A549 treated with RU486 at 1 μM for 4 hours (cell line): ENCODE results near the gene CHPF2. TPM values are rescaled to one million over a fixed set of nuclear protein-coding genes. Genes with fewer than 3 reads are reported as not detected.

Experiments
- total RNA-seq: library from RNA; stranded (reverse); fragments of 200-300 nt; extraction: Qiagen RNA extraction; gene quantifications from 5 replicates; pipeline ENCODE4 v1.2.3, GENCODE V29; 2022; ENCODE audit warnings: low read depth

CHPF2 gene, protein sequence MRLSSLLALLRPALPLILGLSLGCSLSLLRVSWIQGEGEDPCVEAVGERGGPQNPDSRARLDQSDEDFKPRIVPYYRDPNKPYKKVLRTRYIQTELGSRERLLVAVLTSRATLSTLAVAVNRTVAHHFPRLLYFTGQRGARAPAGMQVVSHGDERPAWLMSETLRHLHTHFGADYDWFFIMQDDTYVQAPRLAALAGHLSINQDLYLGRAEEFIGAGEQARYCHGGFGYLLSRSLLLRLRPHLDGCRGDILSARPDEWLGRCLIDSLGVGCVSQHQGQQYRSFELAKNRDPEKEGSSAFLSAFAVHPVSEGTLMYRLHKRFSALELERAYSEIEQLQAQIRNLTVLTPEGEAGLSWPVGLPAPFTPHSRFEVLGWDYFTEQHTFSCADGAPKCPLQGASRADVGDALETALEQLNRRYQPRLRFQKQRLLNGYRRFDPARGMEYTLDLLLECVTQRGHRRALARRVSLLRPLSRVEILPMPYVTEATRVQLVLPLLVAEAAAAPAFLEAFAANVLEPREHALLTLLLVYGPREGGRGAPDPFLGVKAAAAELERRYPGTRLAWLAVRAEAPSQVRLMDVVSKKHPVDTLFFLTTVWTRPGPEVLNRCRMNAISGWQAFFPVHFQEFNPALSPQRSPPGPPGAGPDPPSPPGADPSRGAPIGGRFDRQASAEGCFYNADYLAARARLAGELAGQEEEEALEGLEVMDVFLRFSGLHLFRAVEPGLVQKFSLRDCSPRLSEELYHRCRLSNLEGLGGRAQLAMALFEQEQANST
- total RNA-seq = 35.6 to 52.0 TPM (median 45.6 TPM) in 5 replicates

DNA sequence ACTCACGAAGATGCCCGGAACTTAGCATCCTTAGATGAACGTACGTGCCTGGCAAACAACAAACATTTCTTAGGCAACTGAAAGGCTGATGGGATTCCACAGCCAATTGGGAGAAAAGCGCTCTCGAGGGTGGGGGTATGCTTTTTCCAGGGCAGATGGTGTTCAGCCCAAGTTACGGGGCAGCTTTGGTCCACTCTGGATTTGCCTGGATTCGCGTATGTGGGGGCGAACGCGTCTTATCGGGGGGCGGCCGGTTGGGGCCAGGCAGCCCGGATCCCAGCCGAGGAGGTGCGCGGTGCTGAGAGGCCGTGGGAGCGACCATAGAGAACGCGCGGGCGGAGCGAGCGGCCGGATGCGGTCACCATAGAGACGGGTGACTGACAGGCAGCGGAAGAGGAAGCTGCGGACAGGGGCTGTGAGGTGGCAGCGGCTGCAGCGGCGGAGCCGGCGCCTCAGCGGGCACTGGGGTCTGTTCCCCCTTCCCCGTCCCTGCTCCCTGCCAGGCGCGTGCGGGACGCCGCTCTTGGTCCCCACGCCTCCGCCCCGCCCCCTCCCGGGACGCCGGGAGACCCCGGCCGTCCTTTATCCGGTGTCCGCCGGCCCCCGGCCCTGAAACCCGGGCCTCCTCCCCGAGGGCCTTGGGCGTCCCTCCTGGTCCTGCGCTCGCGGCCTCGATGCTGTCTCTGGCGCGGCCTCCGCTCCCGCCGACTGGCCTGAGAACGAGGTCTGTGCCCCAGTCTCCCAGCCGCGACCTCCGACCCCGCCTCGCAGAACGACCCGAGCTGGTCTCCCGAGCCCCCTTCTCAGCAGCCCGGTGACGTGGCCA lies at the start of gene CHPF2:
Gene CHPF2 (plus strand): TSS at position 393 of the 826 bp plus-strand sequence. CDS start 1,529 bp downstream, outside the sequence.

DNA sequence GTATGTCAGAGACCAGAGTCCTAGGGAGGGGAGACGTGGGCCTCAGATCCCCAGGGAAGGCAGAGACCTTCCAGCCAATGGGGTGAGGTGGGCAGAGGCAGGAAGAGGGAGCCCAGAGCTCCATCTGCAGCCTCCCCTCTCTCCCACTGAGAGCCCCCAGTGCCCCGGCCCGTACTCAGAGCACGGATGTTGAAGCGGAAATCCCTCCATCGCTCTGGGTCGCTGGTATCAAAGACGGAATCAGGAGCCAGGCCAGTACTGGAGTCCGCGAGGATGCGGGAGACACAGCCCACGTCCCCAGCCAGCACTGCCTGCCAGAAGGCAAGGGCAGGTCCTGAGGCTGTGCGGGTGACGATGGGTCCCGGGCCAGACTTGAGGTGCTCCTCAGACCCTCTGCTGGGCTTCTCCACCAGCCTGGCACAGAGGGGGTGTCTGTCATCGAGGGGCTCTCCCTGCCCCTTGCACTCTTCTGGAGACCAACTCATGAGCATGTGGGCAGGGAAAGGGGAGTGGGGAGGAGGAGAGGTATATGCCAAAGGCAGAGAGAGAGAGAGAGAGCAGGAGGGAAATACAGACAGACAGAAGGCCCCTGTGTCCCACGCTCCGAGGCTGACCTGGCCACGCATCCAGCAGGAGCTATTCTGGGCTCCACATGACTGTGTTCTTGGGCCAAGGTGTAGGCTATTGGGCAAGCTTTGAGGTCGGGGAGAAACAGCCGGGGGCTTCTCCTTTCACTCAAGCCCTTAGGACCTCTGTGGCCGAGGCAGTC lies 45.5 kb upstream of the CHPF2 start, which contains the start of gene ASB10:
Gene ASB10 (minus strand): TSS at position 611 of the 769 bp plus-strand sequence. CDS start 120 bp downstream, at position 491.

DNA sequence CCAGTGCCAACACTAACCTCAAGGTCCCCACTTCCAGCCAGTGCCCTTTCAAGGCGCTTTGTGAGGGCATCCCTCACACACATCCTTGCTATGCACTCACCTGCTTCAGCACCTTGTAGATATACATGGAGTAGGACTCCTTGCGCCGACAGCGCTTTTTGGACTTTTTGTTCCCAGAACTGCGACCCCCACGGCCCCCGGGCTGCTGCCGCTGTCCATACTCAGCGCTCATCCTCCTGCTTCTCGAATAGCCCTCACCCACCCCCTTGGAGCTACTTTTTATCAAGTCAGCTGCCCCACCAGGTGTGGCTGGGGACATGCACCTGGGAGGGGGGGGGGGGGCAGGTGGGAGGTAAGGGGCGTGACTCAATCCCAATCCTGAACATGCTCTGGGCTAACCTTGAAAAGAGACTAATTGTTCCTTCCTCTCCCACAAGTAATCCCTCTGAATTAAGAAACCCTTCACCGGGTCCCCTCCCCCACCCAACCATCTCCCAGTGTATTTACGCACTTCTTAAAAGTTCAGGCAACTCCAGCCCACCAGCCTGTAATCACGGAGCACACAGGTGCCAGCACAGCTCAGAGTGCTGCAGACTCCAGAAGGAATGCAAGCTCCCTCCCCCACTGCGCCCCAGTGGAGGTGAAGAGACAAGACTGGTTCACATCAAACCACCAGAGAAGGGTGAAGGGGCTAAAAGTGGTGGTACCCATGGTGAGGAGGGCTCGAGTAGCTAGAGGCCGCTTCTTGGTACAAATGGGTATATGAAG lies 22.0 kb upstream of the CHPF2 start, which contains the start of gene H2BK1:
Gene H2BK1 (minus strand): TSS at position 402 of the 768 bp plus-strand sequence. CDS start 170 bp downstream, at position 232.

DNA sequence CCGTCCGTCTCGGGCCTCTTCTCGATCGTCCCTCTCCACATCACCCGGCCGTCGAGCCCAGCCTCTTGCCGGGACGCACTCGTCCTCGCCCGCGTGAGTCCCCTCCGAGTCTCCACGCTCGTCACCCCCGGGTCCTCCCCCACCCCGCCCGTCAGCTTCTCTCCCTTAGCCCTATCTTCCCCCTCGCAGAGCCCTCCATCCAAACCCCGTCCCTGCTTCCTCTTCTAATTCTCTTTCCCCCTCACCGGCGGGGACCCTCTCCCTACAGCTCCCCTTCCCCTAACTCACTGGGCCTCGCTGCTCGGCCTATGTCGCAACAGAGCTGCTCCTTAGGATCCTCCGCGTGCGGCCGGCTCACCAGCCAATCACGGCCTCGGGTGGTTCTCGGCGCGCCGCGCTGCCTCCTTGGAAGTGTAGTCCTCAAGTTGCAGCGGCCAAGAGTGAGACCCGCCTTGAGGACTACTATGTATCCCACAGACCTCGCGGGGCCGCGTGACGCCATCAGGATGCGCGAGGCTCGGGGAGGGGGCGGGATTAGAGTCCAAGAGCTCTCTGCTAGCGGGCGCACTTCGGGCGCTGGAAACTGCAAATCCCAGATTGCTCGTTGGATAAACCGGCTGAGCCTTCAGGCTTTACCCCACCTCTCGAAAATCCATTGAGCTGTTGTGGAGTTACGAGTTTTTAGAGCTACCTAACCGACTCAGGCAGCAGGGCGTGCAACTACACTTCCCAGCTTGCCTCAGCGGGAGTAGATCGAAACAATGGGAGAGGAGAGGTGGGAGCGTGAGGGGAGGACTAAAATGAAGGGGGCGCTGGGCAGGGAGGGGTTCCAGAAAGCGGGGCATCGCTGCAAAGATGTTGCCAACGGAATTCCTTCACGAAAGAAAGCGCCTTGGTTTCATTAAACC lies 5.2 kb upstream of the CHPF2 start, which contains the start of gene ABCF2:
Gene ABCF2 (minus strand): TSS at position 331 of the 908 bp plus-strand sequence. CDS start 747 bp downstream, outside the sequence.

DNA sequence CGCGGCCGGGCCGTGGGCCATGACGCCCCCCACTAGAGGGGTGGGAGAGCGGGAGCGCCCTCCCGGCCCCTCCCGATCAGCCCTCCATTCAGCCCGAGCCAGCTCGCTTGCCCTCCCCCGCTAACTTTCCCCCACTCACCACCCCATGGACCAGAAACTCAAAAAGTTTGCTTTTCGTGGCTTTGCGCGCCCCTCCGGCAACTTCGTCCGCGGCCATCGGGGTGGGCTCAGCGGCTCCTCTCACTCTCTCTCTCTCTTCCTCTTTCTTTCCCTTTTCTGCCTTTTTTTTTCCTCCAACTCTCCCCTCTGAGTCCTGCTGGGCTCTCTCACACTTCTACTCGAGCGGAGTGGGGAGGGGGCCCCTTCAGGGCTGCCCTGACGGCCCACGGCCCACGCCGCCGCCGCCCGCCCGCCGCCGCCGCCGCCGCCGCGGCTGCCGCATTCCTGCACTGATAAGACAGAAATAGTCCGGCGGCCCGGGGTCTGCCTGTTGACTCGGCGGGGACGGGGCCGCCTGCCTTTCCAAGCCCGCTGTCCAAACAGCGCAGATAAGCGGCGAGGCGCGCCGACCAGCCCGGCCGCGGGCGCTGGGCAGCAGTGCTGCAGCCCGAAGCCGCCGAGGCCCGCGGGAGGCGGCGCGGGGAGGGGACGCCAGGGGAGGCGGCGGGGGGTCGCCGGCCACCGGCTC lies 16.2 kb downstream of the CHPF2 start, which contains the start of gene SMARCD3:
Gene SMARCD3 (minus strand): TSS at position 349 of the 688 bp plus-strand sequence. CDS start 132 bp downstream, at position 217.

Other genes with a start within 250 kb of the CHPF2 start
- 0.15 to 0.55 TPM (median 0.49 TPM) in 5 replicates for gene NOS3, start 241.5 kb upstream of the CHPF2 start, total RNA-seq
- 0.62 to 1.1 TPM (median 0.87 TPM) in 5 replicates for gene ATG9B, start 208.0 kb upstream of the CHPF2 start, total RNA-seq
- gene ABCB8, start 204.0 kb upstream of the CHPF2 start, total RNA-seq = 31.5 to 51.8 TPM (median 48.0 TPM) in 5 replicates
- 5.7 to 12.6 TPM (median 12.2 TPM) in 5 replicates for gene ASIC3, start 184.0 kb upstream of the CHPF2 start, total RNA-seq
- 32.1 to 37.0 TPM (median 34.9 TPM) in 5 replicates for gene CDK5, start 174.6 kb upstream of the CHPF2 start, total RNA-seq
- 182 to 287 TPM (median 275 TPM) in 5 replicates for gene SLC4A2, start 172.9 kb upstream of the CHPF2 start, total RNA-seq
- 48.1 to 80.5 TPM (median 74.4 TPM) in 5 replicates for gene FASTK, start 151.7 kb upstream of the CHPF2 start, total RNA-seq
- 32.4 to 64.6 TPM (median 50.8 TPM) in 5 replicates for gene TMUB1, start 149.0 kb upstream of the CHPF2 start, total RNA-seq
- gene AGAP3, start 146.0 kb upstream of the CHPF2 start, total RNA-seq = 43.6 to 72.2 TPM (median 61.9 TPM) in 5 replicates
- 0.17 to 0.45 TPM in 2 of 5 replicates, not detected in the others for gene GBX1, start 64.8 kb upstream of the CHPF2 start, total RNA-seq
- not detected in 5 replicates for gene ASB10, start 45.2 kb upstream of the CHPF2 start, total RNA-seq
- gene H2BK1, start 22.0 kb upstream of the CHPF2 start, total RNA-seq = not detected in 5 replicates
- gene ABCF2, start 5.3 kb upstream of the CHPF2 start, total RNA-seq = 63.8 to 70.3 TPM (median 68.4 TPM) in 5 replicates
- gene SMARCD3, start 16.2 kb downstream of the CHPF2 start, total RNA-seq = 9.3 to 11.4 TPM (median 10.4 TPM) in 5 replicates
- 37.8 to 55.9 TPM (median 41.3 TPM) in 5 replicates for gene NUB1, start 109.3 kb downstream of the CHPF2 start, total RNA-seq
- 0.18 to 0.22 TPM (median 0.19 TPM) in 3 of 5 replicates, not detected in the others for gene WDR86, start 177.6 kb downstream of the CHPF2 start, total RNA-seq
- not detected in 5 replicates for gene CRYGN, start 207.7 kb downstream of the CHPF2 start, total RNA-seq